Ishikawa (cell line): Measurements from ENCODE around the gene TBC1D16.
A peak's percentile ranks its signal among the peaks of the same experiment; 100 is the strongest.

ENCODE experiments used
- CEBPB ChIP-seq: IDR thresholded peaks from 2 replicates; pipeline ENCODE4 v1.6.1; 2012
- CREB1 ChIP-seq: IDR thresholded peaks from 2 replicates; pipeline ENCODE4 v1.6.1; 2012; ENCODE audit warnings: low read depth
- EGR1 ChIP-seq: IDR thresholded peaks from 2 replicates; pipeline ENCODE4 v1.6.1; 2012
- EP300 ChIP-seq: IDR thresholded peaks from 2 replicates; pipeline ENCODE4 v1.6.1; 2012; ENCODE audit warnings: borderline replicate concordance
- FOXM1 ChIP-seq: IDR thresholded peaks from 2 replicates; pipeline ENCODE4 v1.6.1; 2012; ENCODE audit warnings: low read depth, borderline replicate concordance
- MAX ChIP-seq: IDR thresholded peaks from 2 replicates; pipeline ENCODE4 v1.6.1; 2012
- NFIC ChIP-seq: IDR thresholded peaks from 2 replicates; pipeline ENCODE4 v1.6.1; 2012
- RAD21 ChIP-seq: IDR thresholded peaks from 2 replicates; pipeline ENCODE4 v1.6.1; 2012; ENCODE audit warnings: low read depth
- REST ChIP-seq: IDR thresholded peaks from 2 replicates; pipeline ENCODE4 v1.6.1; 2012; ENCODE audit warnings: low read depth, mild to moderate bottlenecking
- TAF1 ChIP-seq: IDR thresholded peaks from 2 replicates; pipeline ENCODE4 v1.6.1; 2012; ENCODE audit warnings: low read depth, mild to moderate bottlenecking
- TCF12 ChIP-seq: IDR thresholded peaks from 2 replicates; pipeline ENCODE4 v1.6.1; 2012; ENCODE audit warnings: low read depth
- TEAD4 ChIP-seq: IDR thresholded peaks from 2 replicates; pipeline ENCODE4 v1.6.1; 2012
- USF1 ChIP-seq: IDR thresholded peaks from 2 replicates; pipeline ENCODE4 v1.6.1; 2012
- YY1 ChIP-seq: IDR thresholded peaks from 2 replicates; pipeline ENCODE4 v1.6.1; 2012; ENCODE audit warnings: low read depth
- ZBTB7A ChIP-seq: IDR thresholded peaks from 2 replicates; pipeline ENCODE4 v1.6.1; 2012; ENCODE audit warnings: low read depth

TBC1D16 gene

GRCh38 chr17:79974566-79975497 is 60.8 kb downstream of the TBC1D16 start:
- TF ChIP-seq FOXM1 (no peak), RAD21 (peak; percentile 57)

- no peak for TF ChIP-seq FOXM1
- TF ChIP-seq ZBTB7A, result no peak
- TF ChIP-seq NFIC, result no peak
- TF ChIP-seq TAF1, result no peak
- no peak for TF ChIP-seq TCF12
- TF ChIP-seq RAD21, result no peak
- TF ChIP-seq CREB1, result no peak
- TF ChIP-seq EGR1, result no peak
- TF ChIP-seq USF1, result no peak
- no peak for TF ChIP-seq REST
- no peak for TF ChIP-seq MAX
- TF ChIP-seq YY1, result no peak
- TF ChIP-seq TEAD4, result no peak
- TF ChIP-seq CEBPB, result no peak
- TF ChIP-seq EP300, result no peak
These were observed 64.0 kb downstream of the TBC1D16 start for GRCh38 chr17:79971651-79972050.

- TF ChIP-seq NFIC (no peak), TEAD4 (no peak), RAD21 (peak; percentile 74), CREB1 (no peak), REST (no peak), CEBPB (no peak)
These were observed 65.0 kb downstream of the TBC1D16 start for GRCh38 chr17:79970576-79971068.

GRCh38 chr17:79969906-79970305 is 65.8 kb downstream of the TBC1D16 start:
- TF ChIP-seq TCF12 (no peak), YY1 (no peak), REST (no peak), CREB1 (no peak), RAD21 (no peak), MAX (no peak)

- no peak for TF ChIP-seq TCF12
- no peak for TF ChIP-seq USF1
- no peak for TF ChIP-seq EP300
- no peak for TF ChIP-seq CEBPB
- TF ChIP-seq ZBTB7A, result no peak
- TF ChIP-seq RAD21, result no peak
- no peak for TF ChIP-seq YY1
- no peak for TF ChIP-seq FOXM1
- TF ChIP-seq TAF1, result no peak
- TF ChIP-seq NFIC, result no peak
These were observed 67.6 kb downstream of the TBC1D16 start for GRCh38 chr17:79968116-79968515.
